Parietal lobe (tissue), 1 donor: ENCODE measurements around the gene USP17L11. TPM values are rescaled to one million over a fixed set of nuclear protein-coding genes. Genes with fewer than 3 reads are reported as not detected.

Experiments used
- total RNA-seq: library from RNA; depleted of rRNA; stranded (reverse); fragments of >200 nt; gene quantifications from one replicate; pipeline ENCODE4 v1.2.3, GENCODE V29; 2014

The USP17L11 gene, protein sequence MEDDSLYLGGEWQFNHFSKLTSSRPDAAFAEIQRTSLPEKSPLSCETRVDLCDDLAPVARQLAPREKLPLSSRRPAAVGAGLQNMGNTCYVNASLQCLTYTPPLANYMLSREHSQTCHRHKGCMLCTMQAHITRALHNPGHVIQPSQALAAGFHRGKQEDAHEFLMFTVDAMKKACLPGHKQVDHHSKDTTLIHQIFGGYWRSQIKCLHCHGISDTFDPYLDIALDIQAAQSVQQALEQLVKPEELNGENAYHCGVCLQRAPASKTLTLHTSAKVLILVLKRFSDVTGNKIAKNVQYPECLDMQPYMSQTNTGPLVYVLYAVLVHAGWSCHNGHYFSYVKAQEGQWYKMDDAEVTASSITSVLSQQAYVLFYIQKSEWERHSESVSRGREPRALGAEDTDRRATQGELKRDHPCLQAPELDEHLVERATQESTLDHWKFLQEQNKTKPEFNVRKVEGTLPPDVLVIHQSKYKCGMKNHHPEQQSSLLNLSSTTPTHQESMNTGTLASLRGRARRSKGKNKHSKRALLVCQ
- total RNA-seq = not detected

DNA sequence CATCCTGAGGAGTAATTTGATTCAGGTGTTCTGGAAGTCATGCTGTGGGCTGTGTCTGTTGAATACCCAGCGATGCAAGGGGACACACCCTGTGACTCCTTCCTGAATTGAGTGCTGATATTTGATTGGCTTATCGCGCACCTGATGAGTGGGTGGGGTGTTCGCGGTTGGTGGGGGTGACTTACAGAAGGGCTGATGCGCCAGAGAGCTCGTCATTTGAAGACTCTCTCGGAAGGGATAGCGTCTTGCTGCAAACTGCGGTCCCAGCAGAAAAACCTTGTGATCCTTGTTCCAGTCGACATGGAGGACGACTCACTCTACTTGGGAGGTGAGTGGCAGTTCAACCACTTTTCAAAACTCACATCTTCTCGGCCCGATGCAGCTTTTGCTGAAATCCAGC, at the start of gene USP17L11:
TSS of gene USP17L11 (plus strand) at position 301 of the 400 bp plus-strand sequence. CDS start at position 301, 0 bp downstream.

DNA sequence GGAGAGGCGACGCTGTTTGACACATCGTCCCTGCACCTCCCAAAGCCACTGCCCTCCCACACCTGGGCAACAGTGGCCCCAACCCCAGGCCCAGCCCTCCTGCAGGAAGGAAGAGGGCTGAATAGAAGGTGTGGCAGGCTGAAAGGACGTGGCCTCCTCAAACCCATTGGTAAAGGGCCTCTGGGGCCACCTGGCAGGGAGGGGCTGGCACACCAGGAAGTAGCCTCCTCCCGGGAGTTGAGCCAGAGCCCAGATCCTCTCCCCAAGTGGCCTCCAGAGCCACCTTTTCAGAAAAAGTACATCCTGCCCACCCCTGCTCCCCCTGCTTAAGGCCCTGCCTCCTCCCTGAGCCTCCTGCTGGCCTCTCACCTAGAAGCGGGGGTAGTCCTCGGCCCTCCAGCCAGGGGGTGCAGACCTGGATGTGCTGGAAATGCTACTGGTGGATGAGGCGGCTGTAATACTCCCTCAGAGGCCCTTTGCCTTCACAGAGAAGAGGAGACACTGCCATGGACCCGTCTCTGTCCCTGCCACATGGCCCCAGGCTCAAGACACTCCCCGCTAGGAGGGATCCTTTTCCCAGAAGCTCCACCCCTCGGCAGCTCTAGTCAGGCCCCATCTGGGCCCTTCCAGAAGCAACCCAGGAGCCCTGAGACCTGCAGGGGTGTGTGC, 45.3 kb upstream of the USP17L11 start, which contains the start of gene FAM90A26:
TSS of gene FAM90A26 (plus strand) at position 619 of the 669 bp plus-strand sequence. CDS start 2,764 bp downstream, outside the sequence.

DNA sequence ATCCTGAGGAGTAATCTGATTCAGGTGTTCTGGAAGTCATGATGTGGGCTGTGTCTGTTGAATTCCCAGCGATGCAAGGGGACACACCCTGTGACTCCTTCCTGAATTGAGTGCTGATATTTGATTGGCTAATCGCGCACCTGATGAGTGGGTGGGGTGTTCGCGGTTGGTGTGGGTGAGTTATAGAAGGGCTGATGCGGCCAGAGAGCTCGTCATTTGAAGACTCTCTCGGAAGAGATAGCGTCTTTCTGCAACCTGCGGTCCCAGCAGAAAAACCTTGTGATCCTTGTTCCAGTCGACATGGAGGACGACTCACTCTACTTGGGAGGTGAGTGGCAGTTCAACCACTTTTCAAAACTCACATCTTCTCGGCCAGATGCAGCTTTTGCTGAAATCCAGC, 4.8 kb upstream of the USP17L11 start, which contains the start of gene USP17L10:
TSS of gene USP17L10 (plus strand) at position 301 of the 400 bp plus-strand sequence. CDS start at position 301, 0 bp downstream.

DNA sequence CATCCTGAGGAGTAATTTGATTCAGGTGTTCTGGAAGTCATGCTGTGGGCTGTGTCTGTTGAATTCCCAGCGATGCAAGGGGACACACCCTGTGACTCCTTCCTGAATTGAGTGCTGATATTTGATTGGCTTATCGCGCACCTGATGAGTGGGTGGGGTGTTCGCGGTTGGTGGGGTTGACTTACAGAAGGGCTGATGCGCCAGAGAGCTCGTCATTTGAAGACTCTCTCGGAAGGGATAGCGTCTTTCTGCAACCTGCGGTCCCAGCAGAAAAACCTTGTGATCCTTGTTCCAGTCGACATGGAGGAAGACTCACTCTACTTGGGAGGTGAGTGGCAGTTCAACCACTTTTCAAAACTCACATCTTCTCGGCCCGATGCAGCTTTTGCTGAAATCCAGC, 4.6 kb downstream of the USP17L11 start, which contains the start of gene USP17L12:
TSS of gene USP17L12 (plus strand) at position 301 of the 400 bp plus-strand sequence. CDS start at position 301, 0 bp downstream.

DNA sequence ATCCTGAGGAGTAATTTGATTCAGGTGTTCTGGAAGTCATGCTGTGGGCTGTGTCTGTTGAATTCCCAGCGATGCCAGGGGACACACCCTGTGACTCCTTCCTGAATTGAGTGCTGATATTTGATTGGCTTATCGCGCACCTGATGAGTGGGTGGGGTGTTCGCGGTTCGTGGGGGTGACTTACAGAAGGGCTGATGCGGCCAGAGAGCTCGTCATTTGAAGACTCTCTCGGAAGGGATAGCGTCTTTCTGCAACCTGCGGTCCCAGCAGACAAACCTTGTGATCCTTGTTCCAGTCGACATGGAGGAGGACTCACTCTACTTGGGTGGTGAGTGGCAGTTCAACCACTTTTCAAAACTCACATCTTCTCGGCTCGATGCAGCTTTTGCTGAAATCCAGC, 9.4 kb downstream of the USP17L11 start, which contains the start of gene USP17L13:
TSS of gene USP17L13 (plus strand) at position 301 of the 400 bp plus-strand sequence. CDS start at position 301, 0 bp downstream.

DNA sequence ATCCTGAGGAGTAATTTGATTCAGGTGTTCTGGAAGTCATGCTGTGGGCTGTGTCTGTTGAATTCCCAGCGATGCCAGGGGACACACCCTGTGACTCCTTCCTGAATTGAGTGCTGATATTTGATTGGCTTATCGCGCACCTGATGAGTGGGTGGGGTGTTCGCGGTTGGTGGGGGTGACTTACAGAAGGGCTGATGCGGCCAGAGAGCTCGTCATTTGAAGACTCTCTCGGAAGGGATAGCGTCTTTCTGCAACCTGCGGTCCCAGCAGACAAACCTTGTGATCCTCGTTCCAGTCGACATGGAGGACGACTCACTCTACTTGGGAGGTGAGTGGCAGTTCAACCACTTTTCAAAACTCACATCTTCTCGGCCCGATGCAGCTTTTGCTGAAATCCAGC, 18.9 kb downstream of the USP17L11 start, which contains the start of gene USP17L15:
TSS of gene USP17L15 (plus strand) at position 301 of the 400 bp plus-strand sequence. CDS start at position 301, 0 bp downstream.

DNA sequence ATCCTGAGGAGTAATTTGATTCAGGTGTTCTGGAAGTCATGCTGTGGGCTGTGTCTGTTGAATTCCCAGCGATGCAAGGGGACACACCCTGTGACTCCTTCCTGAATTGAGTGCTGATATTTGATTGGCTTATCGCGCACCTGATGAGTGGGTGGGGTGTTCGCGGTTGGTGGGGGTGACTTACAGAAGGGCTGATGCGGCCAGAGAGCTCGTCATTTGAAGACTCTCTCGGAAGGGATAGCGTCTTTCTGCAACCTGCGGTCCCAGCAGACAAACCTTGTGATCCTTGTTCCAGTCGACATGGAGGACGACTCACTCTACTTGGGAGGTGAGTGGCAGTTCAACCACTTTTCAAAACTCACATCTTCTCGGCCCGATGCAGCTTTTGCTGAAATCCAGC, 28.4 kb downstream of the USP17L11 start, which contains the start of gene USP17L17:
TSS of gene USP17L17 (plus strand) at position 301 of the 400 bp plus-strand sequence. CDS start at position 301, 0 bp downstream.

DNA sequence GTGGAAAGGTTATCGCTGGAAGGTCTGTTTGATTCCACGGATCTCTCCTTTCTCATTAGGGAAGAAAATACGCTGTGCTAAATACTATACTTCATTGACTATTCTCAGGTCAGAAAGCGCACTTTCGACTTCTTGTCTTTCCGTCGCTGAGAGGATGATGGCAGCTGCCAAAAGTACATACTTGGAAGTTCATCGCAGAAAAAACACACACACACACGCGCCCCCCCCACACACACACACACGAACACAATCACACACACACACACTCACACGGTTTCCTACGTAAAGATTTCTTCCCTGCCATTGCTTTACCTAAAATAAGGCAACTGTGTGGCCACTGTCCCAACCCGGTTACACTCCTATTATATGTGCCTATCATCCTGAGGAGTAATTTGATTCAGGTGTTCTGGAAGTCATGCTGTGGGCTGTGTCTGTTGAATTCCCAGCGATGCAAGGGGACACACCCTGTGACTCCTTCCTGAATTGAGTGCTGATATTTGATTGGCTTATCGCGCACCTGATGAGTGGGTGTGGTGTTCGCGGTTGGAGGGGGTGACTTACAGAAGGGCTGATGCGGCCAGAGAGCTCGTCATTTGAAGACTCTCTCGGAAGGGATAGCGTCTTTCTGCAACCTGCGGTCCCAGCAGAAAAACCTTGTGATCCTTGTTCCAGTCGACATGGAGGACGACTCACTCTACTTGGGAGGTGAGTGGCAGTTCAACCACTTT, 32.9 kb downstream of the USP17L11 start, which contains the start of gene USP17L18:
TSS of gene USP17L18 (plus strand) at position 678 of the 728 bp plus-strand sequence. CDS start at position 678, 0 bp downstream.

DNA sequence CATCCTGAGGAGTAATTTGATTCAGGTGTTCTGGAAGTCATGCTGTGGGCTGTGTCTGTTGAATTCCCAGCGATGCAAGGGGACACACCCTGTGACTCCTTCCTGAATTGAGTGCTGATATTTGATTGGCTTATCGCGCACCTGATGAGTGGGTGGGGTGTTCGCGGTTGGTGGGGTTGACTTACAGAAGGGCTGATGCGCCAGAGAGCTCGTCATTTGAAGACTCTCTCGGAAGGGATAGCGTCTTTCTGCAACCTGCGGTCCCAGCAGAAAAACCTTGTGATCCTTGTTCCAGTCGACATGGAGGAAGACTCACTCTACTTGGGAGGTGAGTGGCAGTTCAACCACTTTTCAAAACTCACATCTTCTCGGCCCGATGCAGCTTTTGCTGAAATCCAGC, 37.9 kb downstream of the USP17L11 start, which contains the start of gene USP17L19:
TSS of gene USP17L19 (plus strand) at position 301 of the 400 bp plus-strand sequence. CDS start at position 301, 0 bp downstream.

DNA sequence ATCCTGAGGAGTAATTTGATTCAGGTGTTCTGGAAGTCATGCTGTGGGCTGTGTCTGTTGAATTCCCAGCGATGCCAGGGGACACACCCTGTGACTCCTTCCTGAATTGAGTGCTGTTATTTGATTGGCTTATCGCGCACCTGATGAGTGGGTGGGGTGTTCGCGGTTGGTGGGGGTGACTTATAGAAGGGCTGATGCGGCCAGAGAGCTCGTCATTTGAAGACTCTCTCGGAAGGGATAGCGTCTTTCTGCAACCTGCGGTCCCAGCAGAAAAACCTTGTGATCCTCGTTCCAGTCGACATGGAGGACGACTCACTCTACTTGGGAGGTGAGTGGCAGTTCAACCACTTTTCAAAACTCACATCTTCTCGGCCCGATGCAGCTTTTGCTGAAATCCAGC, 42.6 kb downstream of the USP17L11 start, which contains the start of gene USP17L20:
TSS of gene USP17L20 (plus strand) at position 301 of the 400 bp plus-strand sequence. CDS start at position 301, 0 bp downstream.

DNA sequence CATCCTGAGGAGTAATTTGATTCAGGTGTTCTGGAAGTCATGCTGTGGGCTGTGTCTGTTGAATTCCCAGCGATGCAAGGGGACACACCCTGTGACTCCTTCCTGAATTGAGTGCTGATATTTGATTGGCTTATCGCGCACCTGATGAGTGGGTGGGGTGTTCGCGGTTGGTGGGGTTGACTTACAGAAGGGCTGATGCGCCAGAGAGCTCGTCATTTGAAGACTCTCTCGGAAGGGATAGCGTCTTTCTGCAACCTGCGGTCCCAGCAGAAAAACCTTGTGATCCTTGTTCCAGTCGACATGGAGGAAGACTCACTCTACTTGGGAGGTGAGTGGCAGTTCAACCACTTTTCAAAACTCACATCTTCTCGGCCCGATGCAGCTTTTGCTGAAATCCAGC, 47.4 kb downstream of the USP17L11 start, which contains the start of gene USP17L21:
TSS of gene USP17L21 (plus strand) at position 301 of the 400 bp plus-strand sequence. CDS start at position 301, 0 bp downstream.

Other genes starting within 250 kb of the USP17L11 start
- gene FAM90A26, start 45.0 kb upstream of the USP17L11 start, total RNA-seq = not detected
- not detected for gene USP17L10, start 4.7 kb upstream of the USP17L11 start, total RNA-seq
- not detected for gene USP17L12, start 4.7 kb downstream of the USP17L11 start, total RNA-seq
- gene USP17L13, start 9.5 kb downstream of the USP17L11 start, total RNA-seq = not detected
- not detected for gene USP17L15, start 19.0 kb downstream of the USP17L11 start, total RNA-seq
- not detected for gene USP17L17, start 28.5 kb downstream of the USP17L11 start, total RNA-seq
- not detected for gene USP17L18, start 33.2 kb downstream of the USP17L11 start, total RNA-seq
- not detected for gene USP17L19, start 38.0 kb downstream of the USP17L11 start, total RNA-seq
- not detected for gene USP17L20, start 42.7 kb downstream of the USP17L11 start, total RNA-seq
- not detected for gene USP17L21, start 47.5 kb downstream of the USP17L11 start, total RNA-seq
- not detected for gene USP17L22, start 52.2 kb downstream of the USP17L11 start, total RNA-seq
- gene USP17L24, start 109.8 kb downstream of the USP17L11 start, total RNA-seq = not detected
- gene USP17L25, start 114.5 kb downstream of the USP17L11 start, total RNA-seq = not detected
- not detected for gene USP17L26, start 119.3 kb downstream of the USP17L11 start, total RNA-seq
- not detected for gene USP17L5, start 124.0 kb downstream of the USP17L11 start, total RNA-seq
- not detected for gene USP17L27, start 128.7 kb downstream of the USP17L11 start, total RNA-seq
- gene USP17L28, start 133.5 kb downstream of the USP17L11 start, total RNA-seq = not detected
- not detected for gene USP17L29, start 138.2 kb downstream of the USP17L11 start, total RNA-seq
- not detected for gene USP17L30, start 147.7 kb downstream of the USP17L11 start, total RNA-seq
- gene DEFB131A, start 229.0 kb downstream of the USP17L11 start, total RNA-seq = not detected